NCI-H2227 (cell line): ENCODE measurements around the gene ACHE.
"Not testable (repeated sequence)": the region's sequence is repeated elsewhere in the genome, so short reads cannot be mapped to it uniquely, and the experiment has no call there.

Experiments used
- DNase-seq: peaks from one replicate; lab custom pipeline; 2025; ENCODE audit not compliant: unreplicated experiment; lab: John Stamatoyannopoulos, UW

The ACHE gene

DNA sequence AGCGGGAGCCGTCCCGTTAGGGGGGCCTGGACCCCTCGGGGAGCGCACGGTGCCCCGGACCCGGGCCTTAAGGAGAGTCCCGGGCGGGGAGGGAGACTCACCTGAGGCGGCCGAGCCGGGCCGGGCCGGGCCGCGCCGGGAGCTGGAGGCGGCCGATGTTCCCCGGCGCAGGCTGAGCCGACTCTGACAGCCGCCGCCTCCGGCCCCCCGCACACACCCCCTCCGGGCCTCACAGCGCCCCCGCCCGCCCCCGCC lies at the start of gene ACHE:
TSS of gene ACHE (minus strand) at position 188 of the 255 bp plus-strand sequence. CDS start 1,656 bp downstream, outside the sequence.
- no peak for DNase-seq

DNA sequence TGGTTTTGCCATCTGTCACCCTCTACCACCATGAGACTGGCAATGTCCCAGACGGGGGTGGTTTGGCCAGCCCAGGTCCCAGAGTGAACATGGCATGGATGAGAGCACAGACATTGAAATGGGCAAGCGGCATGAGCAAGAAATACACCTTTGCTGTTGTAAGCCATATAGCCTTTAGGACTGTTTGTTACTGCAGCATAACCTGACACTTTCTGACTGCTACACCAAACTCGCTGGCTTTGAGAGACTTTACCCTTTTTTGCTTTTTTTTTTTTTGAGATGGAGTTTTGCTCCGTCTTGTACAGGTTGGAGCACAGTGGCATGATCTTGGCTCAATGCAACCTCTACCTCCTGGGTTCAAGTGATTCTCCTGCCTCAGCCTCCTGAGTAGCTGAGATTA lies 48.5 kb upstream of the ACHE start:
- DNase-seq, result no peak

DNA sequence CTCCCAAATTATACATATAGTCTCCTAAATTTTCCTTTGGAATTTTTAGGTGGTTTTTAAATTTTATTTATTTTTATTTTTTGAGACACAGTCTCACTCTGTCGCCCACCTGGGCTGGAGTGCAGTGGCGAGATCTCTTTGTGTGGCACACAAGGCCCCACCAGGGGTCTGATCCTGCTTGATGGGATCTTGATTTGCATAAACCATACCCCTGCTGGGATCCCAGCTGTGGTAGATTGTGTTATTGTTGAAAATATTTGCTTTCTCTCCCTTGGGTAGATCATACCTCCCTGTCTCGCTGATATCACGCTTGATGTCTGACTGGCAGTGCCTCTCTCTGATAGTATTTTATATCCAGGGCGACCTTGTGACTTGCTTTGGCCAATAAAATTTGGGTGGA lies 48.0 kb upstream of the ACHE start:
- DNase-seq, result no peak

DNA sequence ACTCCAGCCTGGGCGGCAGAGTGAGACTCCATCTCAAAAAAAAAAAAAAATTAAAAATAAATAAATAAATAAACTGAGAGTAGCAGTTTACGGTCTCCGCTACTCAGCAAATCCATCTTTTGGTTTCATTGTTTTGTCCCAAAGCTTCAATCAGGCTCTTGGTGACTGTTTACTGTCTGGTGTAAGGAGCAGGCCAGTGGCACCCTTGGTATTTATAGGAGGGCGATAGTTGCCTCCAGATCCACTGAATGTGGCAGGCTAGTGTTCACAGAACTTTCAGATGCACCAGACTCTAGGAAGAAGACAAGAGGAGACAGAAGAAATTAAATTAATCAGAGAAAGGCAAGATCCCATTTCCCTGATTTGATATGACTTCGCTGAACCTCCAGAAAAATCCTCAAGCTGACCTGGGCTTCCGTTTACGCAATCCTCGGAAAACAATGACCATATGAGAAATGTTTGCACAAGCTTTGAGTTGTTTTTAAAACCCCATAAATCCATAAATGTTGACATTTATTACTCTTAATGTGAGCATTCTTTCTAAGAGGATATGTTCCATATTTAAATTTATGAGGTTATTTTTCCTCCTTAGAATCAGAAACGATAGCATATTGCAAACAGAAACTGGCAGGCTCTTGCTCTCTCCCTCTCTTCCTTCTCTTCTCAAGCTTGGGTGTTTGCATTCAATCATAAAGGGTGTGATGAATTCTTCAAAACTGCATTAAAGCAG lies 46.5 kb upstream of the ACHE start:
- no peak for DNase-seq

DNA sequence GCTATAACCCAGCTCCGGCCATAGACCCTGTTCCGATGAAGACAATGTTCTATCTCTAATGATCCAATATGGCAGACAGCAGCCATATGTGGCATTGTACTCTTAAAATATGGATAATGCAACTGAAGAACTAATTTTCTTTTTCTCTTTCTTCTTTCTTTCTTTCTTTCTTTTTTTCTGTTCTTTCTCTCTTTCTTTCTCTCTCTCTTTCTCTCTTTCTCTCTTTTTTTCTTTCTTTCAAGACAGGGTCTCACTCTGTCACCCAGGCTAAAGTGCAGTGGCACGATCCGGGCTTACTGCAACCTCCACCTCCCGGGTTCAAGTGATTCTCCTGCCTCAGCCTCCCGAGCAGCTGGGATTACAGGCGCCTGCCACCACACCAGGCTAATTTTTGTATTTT lies 40.5 kb upstream of the ACHE start:
- not testable (repeated sequence) for DNase-seq

DNA sequence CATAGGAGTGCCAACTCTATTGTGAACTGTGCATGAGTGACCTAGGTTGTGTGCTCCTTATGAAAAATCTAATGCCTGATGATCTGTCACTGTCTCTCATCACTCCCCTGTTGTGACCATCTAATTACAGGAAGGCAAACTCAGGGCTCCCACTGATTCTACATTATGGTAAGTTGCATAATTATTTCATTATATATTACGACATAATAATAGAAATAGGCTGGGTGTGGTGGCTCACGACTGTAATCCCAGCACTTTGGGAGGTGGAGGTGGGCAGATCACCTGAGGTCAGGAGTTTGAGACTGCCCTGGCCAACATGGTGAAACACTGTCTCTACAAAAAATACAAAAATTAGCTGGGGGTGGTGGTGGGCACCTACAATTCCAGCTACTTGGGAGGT lies 39.7 kb upstream of the ACHE start:
- DNase-seq, result not testable (repeated sequence)

DNA sequence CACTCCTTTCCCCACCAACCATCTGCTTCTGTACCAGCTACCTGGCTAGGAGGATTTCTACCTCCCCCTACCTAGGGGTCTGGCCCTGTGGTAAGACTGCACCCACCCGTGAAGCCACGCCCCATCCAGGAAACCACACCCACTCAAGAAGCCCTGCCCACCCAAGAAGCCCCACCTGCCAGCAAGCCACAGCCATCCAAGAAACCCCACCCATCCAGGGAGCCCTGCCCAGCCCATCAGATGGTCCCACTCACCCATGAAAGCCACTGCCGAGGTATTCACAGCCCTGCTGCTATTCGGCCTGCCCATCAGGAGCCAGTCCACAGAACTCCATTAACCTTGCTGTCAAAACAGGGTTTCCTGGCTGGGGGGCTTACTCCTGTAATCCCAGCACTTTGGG lies 38.0 kb upstream of the ACHE start:
- DNase-seq, result no peak

DNA sequence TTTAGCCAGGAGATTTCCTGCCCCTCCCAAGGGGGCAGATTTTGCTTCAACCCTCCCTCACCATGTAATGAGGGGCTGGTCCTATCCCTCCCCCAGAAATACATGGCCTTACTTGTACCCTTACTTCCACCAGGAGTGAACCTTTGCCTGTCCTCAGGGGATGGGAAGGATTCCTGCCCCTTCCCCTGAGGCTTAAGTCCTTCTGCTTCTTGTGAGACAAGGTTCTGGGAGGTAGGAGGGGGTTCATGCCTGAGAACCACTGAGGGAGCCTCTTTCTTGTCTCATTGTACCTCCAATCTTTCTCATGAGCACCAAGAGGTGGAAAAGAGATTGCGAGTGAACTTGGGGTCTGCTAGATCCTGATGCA lies 34.1 kb upstream of the ACHE start:
- no peak for DNase-seq

DNA sequence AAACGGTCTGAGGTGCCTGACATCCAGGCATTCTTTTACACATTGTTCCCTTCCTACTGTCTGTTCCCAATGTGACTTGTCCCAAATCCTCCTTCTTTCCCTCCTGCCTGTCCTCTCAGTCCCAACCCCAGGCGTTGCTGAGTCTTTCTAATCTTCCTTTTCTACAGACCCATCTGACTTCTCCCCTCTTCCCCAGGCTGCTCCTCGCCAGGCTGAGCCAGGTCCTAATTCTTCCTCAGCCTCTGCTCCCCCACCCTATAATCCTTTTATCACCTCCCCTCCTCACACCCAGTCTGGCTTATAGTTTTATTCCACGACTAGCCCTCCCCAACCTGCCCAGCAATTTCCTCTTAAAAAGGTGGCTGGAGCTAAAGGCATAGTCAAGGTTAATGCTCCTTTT lies 27.9 kb upstream of the ACHE start:
- not testable (repeated sequence) for DNase-seq

DNA sequence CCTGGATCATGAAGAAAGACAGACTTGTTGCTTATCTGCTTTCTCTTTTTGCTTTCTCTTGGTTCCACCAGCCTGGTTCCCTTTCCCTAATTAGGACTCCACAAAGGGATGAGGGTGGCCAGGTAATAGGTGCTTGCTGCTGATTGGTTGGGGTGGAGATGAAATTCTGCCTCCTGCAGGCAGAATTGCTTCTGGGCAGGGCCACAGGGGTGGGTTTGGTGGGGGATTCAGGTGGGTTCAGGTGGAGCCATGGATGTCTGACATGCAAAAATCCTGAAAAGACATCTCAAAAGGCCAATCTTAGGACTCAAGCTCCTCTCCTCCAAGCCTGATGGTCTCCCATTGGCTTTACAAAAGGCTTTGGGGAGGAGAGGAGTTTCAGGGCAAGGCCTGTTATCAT lies 25.4 kb upstream of the ACHE start:
- DNase-seq, result no peak

DNA sequence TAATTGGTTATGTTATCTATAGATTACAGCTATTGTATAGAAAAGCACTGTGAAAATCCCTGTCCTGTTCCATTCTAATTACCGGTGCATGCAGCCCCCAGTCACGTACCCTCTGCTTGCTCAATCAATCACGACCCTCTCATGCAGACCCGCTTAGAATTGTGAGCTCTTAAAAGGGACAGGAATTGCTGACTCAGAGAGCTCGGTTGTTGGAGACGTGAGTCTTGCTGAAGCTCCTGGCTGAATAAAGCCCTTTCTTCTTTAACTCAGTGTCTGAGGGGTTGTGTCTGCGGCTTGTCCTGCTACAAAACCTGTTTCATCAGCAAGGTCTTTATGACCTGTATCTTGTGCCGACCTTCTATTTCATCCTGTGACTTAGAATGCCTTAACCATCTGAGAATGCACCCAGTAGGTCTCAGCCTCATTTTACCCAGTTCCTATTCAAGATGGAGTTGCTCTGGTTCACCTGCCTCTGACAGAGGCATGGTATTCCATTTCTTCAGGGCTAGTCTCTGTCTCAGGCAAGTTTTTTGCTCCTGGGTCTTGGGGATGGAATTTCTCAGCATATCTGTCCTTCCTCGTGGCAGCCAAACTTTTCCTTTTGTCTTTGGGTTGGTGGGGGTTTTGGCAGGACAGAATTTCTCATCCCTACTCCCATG lies 24.2 kb upstream of the ACHE start:
- DNase-seq, result not testable (repeated sequence)

DNA sequence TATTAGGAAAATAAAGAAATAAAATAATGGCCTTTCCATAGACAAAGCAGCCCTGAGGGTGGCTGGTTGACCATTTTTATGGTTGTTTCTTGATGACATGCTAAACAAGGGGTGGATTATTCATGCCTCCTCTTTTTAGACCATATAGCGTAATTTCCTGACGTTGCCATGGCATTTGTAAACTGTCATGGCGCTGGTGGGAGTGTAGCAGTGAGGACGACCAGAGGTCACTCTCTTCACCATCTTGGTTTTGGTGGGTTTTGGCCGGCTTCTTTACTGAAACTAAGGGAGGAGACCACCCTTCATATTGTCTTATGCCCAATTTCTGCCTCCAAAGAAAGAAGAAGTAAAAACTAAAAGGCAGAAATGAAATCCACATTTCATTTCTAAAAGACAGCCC lies 23.6 kb upstream of the ACHE start:
- DNase-seq, result not testable (repeated sequence)

DNA sequence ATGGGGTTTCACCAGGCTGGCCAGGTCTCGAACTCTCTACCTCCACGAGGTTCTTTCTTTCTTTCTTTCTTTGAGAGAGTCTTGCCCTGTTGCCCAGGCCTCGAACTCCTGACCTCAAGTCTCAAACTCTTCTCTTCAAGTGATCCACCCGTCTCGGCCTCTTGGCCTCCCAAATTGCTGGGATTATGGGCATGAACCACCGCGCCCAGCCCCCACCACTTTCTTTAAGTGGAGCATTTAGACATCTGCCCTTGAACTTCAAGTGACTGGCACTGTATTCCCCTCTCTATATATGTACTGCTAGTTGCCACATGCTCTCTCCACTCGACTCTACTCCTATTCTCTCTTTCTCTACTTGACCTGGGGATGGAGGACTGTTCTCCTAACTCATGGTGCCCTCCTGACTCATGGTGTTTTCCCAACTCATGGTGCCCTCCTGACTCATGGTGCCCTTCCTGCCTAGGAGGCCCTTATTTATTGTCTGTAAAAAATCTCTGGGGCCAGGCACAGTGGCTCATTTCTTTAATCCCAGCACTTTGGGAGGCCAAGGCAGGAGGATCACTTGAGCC lies 19.3 kb upstream of the ACHE start:
- no peak for DNase-seq

DNA sequence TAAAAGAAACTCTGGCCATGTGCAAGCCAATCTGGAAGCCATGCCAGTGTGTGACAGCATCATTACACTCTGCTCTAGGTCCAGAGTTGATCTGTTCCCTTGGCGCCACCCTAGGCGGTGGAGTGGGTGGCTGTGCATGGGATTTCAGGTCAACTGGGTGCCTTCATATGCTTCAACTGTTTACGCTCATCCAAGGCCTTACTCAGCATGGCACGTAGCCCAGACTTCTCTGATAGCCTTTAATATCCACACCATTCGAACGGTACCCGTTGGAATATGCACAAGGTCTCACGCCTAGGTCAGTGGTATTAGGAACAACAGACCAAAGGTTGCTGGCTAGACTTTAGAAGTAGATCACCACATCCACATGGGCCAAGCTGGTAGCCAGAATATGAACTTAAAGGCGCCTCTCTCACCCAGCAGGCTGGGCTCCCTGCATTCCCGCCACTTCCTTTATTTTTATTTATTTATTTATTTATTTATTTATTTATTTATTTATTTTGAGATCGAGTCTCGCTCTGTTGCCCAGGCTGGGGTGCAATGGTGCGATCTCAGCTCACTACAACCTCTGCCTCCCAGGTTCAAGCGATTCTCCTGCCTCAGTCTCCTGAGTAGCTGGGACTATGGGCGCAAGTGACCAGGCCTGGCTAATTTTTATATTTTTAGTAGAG lies 18.7 kb upstream of the ACHE start:
- DNase-seq, result no peak

DNA sequence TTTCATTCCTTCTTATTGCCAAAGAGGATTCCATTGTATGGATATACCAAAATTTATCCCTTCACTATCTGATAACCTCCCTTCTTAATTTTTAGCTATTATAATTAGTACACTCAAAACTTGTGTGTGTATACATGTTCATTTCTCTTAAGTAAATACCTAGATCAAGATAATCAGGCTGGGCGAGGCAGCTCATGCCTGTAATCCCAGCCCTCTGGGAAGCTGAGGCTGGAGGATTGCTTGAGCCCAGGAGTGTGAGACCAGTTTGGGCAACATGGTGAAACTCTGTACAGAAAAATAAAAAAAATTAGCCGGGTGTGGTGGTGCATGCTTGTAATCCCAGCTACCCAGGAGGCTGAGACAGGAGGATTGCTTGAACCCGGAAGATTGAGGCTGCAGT lies 15.8 kb upstream of the ACHE start:
- DNase-seq, result no peak

DNA sequence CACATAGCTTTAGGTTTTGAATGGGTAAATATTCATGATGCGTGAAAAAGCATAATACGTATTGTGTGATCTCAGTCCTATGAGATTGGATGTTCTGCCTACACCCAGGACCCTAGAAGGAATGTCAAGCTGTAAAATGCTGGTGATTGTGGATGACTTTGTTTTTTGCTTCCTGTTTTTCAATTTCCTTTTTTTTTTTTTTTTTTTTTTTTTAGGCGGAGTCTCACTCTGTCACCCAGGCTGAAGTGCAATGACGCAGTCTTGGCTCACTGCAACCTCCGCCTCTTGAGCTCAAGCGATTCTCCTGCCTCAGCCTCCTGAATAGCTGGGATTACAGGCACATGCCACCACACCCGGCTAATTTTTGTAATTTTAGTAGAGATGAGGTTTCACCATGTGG lies 14.8 kb upstream of the ACHE start:
- DNase-seq, result not testable (repeated sequence)

DNA sequence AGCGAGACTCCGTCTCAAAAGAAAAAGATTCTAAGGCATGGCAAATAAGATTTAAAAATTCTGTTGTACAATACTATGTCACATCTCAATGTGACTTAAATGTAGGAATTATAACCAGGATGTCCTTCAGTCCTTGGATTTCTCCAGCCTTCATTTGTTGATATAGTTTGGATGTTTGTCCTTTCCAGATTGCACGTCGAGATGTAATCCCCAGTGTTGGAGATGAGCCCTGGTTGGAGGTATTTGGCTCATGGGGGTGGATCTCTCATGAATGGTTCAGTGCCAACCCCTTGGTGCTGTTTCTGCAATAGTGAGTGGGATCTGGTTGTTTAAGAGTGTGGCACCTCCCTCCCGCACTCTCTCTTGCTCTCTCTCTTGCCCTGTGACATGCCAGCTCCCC lies 12.8 kb upstream of the ACHE start:
- no peak for DNase-seq

DNA sequence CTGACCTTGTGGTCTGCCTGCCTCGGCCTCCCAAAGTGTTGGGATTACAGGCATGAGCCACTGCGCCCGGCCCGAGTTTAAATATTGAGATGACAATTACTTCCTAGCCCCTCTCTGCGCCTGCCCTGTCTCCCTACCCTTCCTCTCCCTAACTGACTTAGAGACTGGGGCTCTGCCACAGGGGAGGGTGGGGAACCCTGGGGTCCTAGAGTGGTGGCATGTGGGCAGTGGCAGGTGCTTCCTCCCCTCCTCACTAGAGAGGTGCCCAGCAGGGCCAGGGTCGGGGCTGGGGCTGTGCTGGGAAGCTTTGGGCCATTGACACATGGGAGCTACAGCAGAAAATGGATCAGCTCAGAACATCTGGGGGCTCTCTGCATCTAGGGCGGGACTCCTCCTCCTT lies 7.0 kb upstream of the ACHE start:
- DNase-seq, result no peak

DNA sequence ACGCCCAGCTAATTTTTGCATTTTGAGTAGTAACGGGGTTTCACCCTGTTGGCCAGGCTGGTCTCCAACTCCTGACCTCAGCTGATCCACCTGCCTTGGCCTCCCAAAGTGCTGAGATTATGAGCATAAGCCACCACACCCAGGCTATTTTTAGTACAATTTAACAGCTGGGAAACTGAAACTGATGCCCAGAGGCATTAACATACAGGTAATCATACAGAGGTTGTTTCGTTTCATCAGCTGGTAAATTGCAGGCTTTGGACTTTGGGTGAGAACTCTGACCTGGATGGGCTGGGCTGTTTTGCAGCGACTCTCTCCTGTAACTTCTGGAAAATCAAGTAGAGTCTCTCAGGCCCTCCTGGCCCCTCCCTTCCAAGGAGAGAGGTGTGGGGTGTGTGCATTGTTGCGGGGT lies 6.2 kb upstream of the ACHE start:
- no peak for DNase-seq

DNA sequence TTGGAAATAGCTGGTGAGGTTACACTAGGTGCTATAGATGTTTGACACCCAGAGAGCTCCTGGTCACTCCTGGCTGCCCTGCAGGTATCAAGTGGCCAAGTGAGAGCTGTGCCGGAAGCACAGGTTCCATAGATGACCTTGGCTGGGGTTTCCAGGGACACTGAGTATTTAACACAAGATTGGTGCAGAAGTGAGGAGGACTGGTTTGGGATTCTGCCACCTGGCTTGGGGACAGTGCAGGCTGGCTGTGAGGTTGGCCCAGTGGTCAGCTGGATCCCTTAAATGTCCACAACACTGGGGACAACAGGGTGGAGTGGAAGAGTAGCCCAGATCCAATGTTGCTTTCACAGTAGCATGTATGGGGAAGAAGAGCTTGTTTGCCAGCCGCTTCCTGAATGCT lies 5.3 kb upstream of the ACHE start:
- no peak for DNase-seq

DNA sequence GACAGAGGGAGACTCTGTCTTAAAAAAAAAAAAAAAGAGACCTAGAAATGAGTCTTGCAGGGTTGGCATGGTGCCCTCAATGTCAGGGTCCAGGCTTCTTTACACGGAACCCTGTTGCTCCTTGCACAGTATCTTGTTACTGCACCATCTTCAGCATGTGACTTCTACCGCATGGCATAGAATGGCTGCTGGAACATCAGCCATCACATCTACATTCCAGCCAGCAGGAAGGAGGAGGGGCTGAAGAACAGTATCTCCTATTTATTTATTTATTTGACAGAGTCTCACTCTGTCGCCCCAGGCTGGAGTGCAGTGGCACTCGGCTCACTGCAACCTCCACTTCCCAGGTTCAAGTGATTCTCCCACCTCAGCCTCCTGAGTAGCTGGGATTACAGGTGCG lies 3.7 kb upstream of the ACHE start:
- no peak for DNase-seq

DNA sequence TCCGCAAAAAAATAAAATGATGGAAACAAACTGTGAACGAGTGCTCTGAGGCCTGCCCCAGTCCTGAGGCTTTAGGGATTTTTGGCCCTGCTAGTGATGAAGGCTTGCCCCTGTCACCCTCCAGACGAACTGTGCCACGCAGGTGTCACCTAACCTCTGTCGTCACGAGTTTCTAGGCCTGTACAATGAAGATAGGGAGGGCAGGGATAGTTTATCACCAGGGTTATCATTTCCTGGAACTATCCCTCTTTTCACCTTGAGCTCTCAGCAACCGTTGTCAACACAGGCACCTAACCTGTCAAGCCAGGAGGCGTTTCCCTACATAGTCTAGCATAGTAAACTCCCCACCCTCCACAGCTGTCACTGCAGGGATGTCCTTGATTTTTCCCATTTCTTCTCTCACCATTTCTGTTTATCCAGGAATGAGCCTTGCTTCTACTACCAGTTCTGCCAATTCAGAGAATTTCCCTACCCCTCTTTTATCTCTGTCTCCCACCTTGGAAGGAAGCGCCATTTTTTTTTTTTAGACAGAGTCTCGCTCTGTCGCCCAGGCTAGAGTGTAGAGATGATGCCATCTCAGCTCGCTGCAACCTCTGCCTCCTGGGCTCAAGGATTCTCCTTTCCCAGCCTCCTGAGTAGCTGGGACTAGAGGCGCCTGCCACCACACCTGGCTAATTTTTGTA lies 2.2 kb upstream of the ACHE start:
- no peak for DNase-seq
